GM18508 (cell line): Measurements from ENCODE around the gene CLPTM1L.
A peak's percentile ranks its signal among the peaks of the same experiment; 100 is the strongest.

Experiments
- ATAC-seq: cut with Tn5 transposase; IDR thresholded peaks from one replicate; pipeline ENCODE4 v1.9.1; 2021; ENCODE audit warnings: moderate number of reproducible peaks; ENCODE audit not compliant: insufficient read depth, unreplicated experiment

Gene CLPTM1L

DNA sequence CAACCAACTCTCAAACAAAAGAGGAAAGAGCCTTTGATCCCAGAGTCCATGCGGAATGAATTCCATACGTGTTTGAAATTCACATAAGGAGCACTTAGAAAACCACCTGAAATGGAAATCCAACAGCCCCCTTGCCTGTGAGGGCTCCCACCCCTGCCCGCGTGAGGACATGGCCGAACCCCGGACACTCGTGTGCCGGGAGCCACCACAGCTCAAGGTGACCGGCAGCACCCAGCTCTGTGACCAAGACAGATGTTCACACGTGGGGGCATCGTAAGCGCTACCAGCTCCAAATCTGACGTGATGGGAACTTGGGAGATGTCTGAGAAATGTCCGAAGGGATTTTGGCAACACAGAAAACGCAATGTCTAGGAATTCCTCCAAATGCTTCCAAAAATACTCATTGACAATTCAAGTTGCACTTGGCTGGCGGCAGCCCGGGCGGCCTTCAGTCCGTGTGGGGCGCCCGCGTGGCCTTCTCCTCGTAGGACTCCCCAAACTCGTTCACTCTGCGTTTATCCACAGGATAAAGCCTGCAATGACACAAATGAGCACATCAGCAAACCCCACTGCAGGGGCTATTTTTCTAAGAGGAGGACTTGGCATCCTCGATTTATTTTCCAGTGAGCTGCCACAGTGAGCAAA lies 26.9 kb downstream of the CLPTM1L start:
- no peak for ATAC-seq

GRCh38 chr5:1316588-1317340 lies 28.1 kb downstream of the CLPTM1L start:
- ATAC-seq, result no peak

- ATAC-seq, result peak; percentile 44
These were observed 29.0 kb downstream of the CLPTM1L start for GRCh38 chr5:1315709-1316587.

DNA sequence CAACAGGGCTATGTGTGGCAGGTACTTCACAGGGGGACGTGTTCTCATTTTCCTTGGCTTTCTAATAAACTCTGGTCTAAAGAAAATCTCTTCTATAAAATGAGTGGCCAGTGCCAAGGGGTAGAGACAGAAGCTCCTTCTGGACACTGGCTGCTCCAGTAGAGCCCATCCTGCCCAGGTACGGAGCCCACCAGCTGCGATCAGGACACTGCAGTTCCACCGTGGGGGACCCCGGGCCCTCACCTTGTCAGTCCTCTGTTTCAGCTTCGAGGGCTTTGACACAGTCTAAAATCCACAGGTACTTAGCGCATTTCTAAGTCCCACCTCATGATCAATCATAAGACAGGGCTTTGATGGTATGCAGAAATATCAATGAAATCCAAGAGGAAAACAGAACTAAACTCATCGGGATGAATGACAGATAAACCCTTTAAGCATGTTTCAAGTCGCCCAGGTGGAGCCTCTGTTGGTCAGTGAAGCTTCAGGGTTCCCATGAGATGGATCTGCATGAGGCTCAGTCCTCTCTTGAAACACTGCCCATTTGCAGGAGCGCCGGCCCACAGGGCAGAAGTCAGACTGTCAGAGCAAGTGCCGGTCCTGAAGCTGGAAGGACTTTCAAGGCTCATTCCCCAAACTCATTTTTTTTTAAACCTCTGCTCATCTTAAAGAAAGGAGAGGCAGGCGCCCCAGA lies 29.7 kb downstream of the CLPTM1L start:
- ATAC-seq, result no peak

- no peak for ATAC-seq
These were observed 30.3 kb downstream of the CLPTM1L start for GRCh38 chr5:1314564-1314982.

- ATAC-seq, result peak; percentile 69
These were observed 31.7 kb downstream of the CLPTM1L start for GRCh38 chr5:1312993-1313833.

DNA sequence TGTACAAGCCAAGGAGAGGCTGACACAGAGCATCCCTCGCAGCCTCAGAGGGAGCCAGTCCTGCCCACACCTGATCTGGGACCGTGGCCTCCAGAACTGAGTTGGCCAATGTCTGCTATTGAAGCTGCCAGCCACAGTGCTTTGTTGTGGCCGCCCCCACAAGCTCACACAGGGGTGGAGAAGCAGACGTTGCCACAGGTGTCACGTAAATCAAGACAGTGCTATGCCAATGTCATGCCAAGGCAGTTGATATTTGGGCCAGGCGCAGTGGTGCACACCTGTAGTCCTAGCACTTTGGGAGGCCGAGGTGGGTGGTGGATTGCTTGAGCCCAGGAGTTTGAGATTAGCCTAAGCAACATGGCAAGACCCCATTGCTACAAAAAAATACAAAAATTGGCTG lies 32.7 kb downstream of the CLPTM1L start:
- no peak for ATAC-seq

DNA sequence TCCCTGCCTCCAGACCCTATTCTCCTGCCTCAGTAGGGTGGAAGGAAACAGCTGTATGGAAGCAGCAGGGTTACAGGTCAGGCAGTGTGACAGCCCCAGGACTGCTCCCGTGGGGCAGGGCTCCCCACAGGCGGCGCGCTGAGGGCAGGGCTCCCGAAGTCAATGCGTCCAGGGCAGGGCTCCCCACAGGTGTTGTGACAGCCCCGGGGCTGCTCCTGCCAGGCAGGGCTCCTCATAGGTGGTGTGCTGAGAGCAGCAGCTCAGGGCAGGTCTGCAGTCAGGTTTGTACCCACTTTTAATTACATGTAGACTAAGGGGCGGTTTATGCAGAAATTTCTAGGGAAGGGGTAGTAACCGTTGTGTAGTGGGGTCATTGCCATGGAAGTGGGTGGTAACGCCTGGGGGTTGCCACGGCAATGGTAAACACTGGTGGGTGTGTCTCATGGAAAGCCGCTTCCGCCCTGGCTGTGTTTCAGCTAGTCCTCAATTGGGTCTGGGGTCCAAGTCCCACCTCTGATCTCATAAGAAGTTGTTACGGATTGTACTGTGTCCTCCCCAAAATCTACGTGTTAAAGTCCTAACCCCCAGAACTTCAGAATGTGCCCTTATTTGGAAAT lies 33.4 kb downstream of the CLPTM1L start:
- ATAC-seq, result no peak

- ATAC-seq, result no peak
These were observed 34.8 kb downstream of the CLPTM1L start for GRCh38 chr5:1310118-1310517.

GRCh38 chr5:1304033-1304432 lies 40.9 kb downstream of the CLPTM1L start:
- no peak for ATAC-seq

GRCh38 chr5:1302258-1302657 lies 42.6 kb downstream of the CLPTM1L start:
- no peak for ATAC-seq

- ATAC-seq, result no peak
These were observed 44.3 kb downstream of the CLPTM1L start for GRCh38 chr5:1300581-1301083.

GRCh38 chr5:1299961-1300360 lies 44.9 kb downstream of the CLPTM1L start:
- no peak for ATAC-seq

DNA sequence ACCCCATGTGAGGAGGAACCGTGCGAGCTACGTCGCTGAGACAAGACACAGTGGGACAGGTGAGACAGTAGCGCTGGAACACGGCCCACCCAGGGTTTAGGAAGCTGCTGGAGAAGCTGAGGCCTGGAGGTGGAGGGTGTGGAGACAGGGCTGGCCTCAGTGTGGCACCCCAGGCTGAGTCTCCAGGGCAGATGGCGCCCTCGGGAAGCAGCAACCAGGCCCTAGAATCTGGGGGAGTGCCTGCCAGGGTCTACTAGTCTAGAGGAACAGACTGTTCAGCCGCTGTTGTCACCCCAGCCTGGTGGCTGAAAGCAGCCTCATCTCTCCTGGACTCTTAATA lies 45.4 kb downstream of the CLPTM1L start:
- no peak for ATAC-seq

DNA sequence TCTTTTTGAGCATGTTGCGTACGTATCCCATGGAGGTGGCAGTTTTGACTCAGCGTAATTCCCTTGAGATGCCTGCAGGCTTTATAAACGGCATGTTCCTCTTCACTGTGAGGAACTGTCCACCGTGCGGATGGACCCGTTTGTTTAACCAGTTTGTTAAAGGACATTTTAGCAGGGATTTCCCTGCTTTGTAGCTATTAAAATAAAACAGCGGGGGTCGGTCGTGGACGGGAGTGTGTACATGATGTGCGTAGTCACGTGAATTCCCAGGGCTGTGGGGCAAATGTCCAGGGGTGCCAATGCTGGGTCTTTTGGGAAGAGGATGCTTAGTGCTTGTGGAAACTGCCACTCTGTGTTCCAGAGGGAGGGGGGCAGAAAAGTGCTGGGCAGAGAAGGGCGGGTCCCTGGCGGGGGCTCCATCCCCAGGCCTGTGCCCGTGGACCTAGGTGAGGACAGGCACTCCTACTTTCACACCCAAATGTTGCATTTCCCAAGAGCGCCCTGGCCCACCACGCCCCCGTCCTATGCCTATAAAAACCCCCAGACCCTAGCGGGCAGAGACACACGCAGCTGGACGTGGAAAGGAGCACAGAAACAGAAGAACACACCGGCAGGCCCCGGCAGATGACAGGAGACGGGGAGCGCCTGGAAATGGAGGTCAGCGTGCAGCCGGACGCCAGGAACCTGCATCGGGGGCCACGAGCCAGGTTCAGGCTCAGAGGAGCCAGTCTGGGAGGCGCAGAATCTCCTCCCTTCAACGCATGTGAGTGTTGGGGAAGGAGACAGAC lies 46.0 kb downstream of the CLPTM1L start:
- ATAC-seq, result no peak

GRCh38 chr5:1298067-1298551 lies 46.8 kb downstream of the CLPTM1L start:
- no peak for ATAC-seq

- ATAC-seq, result no peak
These were observed 47.7 kb downstream of the CLPTM1L start for GRCh38 chr5:1297243-1297642.

- ATAC-seq, result no peak
These were observed 49.3 kb downstream of the CLPTM1L start for GRCh38 chr5:1295650-1296037.
